CD14-positive monocyte (primary cell): ENCODE results near the gene LRRC3. TPM values are rescaled to one million over a fixed set of nuclear protein-coding genes. Genes with fewer than 3 reads are reported as not detected.

Experiments
- DNase-seq, 3 donors: peaks; one replicate each; pipeline ENCODE4 v3.0.0-alpha.2; 2011 to 2022
- H2AFZ ChIP-seq: 2 replicates; pipeline ENCODE4 v1.6.0; 2012; ENCODE audit warnings: mild to moderate bottlenecking, low read depth, low read length, inconsistent platforms; ENCODE audit not compliant: insufficient read depth, poor library complexity, severe bottlenecking
- H3K27ac ChIP-seq, 2 donors: 1 replicate in 1 of 2; 2 replicates in 1 of 2; pipeline ENCODE4 v1.5.1; 2012 to 2013; ENCODE audit warnings: low read length in 2 of 2, control low read depth in 1 of 2, inconsistent platforms in 1 of 2, low read depth in 1 of 2, mild to moderate bottlenecking in 1 of 2
- H3K27me3 ChIP-seq, 2 donors: one replicate each; pipeline versions ENCODE4 v1.6.0 to v1.6.1; 2011 to 2013; ENCODE audit warnings: low read length in 2 of 2; ENCODE audit not compliant: control insufficient read depth in 2 of 2, insufficient read depth in 2 of 2
- H3K36me3 ChIP-seq, 2 donors: replicated peaks in 1 of 2; 1 replicate in 1 of 2; 2 replicates in 1 of 2; pipeline versions ENCODE4 v1.5.1 to v1.6.1; 2012 to 2013; ENCODE audit warnings: low read length in 2 of 2, control low read depth in 1 of 2, inconsistent platforms in 1 of 2, mild to moderate bottlenecking in 1 of 2; ENCODE audit not compliant: insufficient read depth in 2 of 2, control insufficient read depth in 1 of 2
- H3K4me1 ChIP-seq, 2 donors: 1 replicate in 1 of 2; 2 replicates in 1 of 2; pipeline versions ENCODE4 v1.5.1 to v1.6.1; 2012 to 2013; ENCODE audit warnings: low read length in 2 of 2, control low read depth in 1 of 2, inconsistent platforms in 1 of 2, mild to moderate bottlenecking in 1 of 2, moderate library complexity in 1 of 2; ENCODE audit not compliant: insufficient read depth in 2 of 2, control insufficient read depth in 1 of 2
- H3K4me2 ChIP-seq: replicated peaks from 2 replicates; pipeline ENCODE3; 2012; ENCODE audit warnings: low read length, moderate library complexity, mild to moderate bottlenecking; ENCODE audit not compliant: poor library complexity, severe bottlenecking; ENCODE audit errors: extremely low read depth
- H3K4me3 ChIP-seq, 3 experiments: fragments of 200-600 bp in 1 of 3; sonication (generic) in 1 of 3; replicated peaks in 1 of 3; 1 replicate in 2 of 3; 2 replicates in 1 of 3; pipeline ENCODE4 v1.5.1; 2011 to 2013; ENCODE audit warnings: low read length in 3 of 3, mild to moderate bottlenecking in 3 of 3, control low read depth in 2 of 3, low read depth in 2 of 3, inconsistent platforms in 1 of 3, moderate library complexity in 1 of 3
- H3K79me2 ChIP-seq: 2 replicates; pipeline ENCODE4 v1.6.0; 2012; ENCODE audit warnings: mild to moderate bottlenecking, control low read depth, inconsistent platforms, low read length, moderate library complexity; ENCODE audit not compliant: insufficient read depth
- H3K9ac ChIP-seq: 2 replicates; pipeline ENCODE4 v1.6.0; 2017; ENCODE audit warnings: low read length, mild to moderate bottlenecking; ENCODE audit not compliant: insufficient read depth, poor library complexity, severe bottlenecking
- H3K9me3 ChIP-seq, 2 donors: replicated peaks in 1 of 2; 1 replicate in 1 of 2; 2 replicates in 1 of 2; pipeline versions ENCODE4 v1.5.1 to v1.6.1; 2012 to 2013; ENCODE audit warnings: low read length in 2 of 2, control low read depth in 1 of 2; ENCODE audit not compliant: control insufficient read depth in 1 of 2, insufficient read depth in 1 of 2
- H4K20me1 ChIP-seq: 2 replicates; pipeline ENCODE4 v1.6.0; 2012; ENCODE audit warnings: mild to moderate bottlenecking, low read length, control low read depth, moderate library complexity; ENCODE audit not compliant: insufficient read depth
- H3K27ac Mint-ChIP-seq, 7 donors: one replicate each; pipeline ENCODE4 v1.8.0; 2020; ENCODE audit warnings: mild to moderate bottlenecking in 7 of 7, mixed read lengths in 7 of 7, moderate library complexity in 6 of 7, inconsistent platforms in 2 of 7
- H3K27me3 Mint-ChIP-seq, 3 donors: one replicate each; pipeline ENCODE4 v1.8.0; 2021 to 2022; ENCODE audit warnings: low read depth in 3 of 3, mild to moderate bottlenecking in 3 of 3, mixed read lengths in 3 of 3, moderate library complexity in 3 of 3, inconsistent platforms in 1 of 3
- H3K36me3 Mint-ChIP-seq, 2 donors: one replicate each; pipeline ENCODE4 v1.8.0; 2020; ENCODE audit warnings: mixed read lengths in 2 of 2, inconsistent platforms in 1 of 2, mild to moderate bottlenecking in 1 of 2
- H3K4me1 Mint-ChIP-seq: one replicate; pipeline ENCODE4 v1.8.0; 2020; ENCODE audit warnings: mild to moderate bottlenecking, mixed read lengths
- H3K4me3 Mint-ChIP-seq, 2 donors: one replicate each; pipeline ENCODE4 v1.8.0; 2020; ENCODE audit warnings: mild to moderate bottlenecking in 2 of 2, mixed read lengths in 2 of 2, moderate library complexity in 1 of 2
- H3K9me3 Mint-ChIP-seq, 7 donors: one replicate each; pipeline ENCODE4 v1.8.0; 2020 to 2022; ENCODE audit warnings: mixed read lengths in 7 of 7, mild to moderate bottlenecking in 6 of 7, moderate library complexity in 6 of 7, inconsistent platforms in 2 of 7
- CTCF ChIP-seq: fragments of 200-600 bp; IDR thresholded peaks from one replicate; pipeline ENCODE4 v1.8.0; 2022; ENCODE audit warnings: antibody characterized with exemption, mild to moderate bottlenecking
- WGBS: methylation state at CpG from one replicate; pipeline ENCODE4 v1.1.5; 2013; ENCODE audit warnings: missing lambda C conversion rate; ENCODE audit not compliant: insufficient coverage; 5-methylcytosine and 5-hydroxymethylcytosine counted together
- intact Hi-C, 2 donors: fragments of 100-400 bp; cut with micrococcal nuclease; formaldehyde crosslinking; loops; one replicate each; pipeline versions ENCODE4 v1.15.0 to v1.15.1; 2023
- polyA plus RNA-seq, 3 donors: library from polyadenylated mRNA; depleted of rRNA in 1 of 3; unstranded in 2 of 3; stranded (reverse) in 1 of 3; fragments of 300-500 nt in 2 of 3; fragments of >200 nt in 1 of 3; fragmentation: Illumina TruSeq in 2 of 3; gene quantifications; 1 replicate in 2 of 3; 2 replicates in 1 of 3; pipeline ENCODE4 v1.2.3, GENCODE V29; 2012 to 2021

LRRC3 gene
- polyA plus RNA-seq, 3 donors, result 0.30 to 0.59 (median 0.41) TPM

GRCh38 chr21:44453120-44453519 is 2.2 kb upstream of the LRRC3 start:
- Histone ChIP-seq H3K4me1 (peaks cover 6 to 13% of the 10 kb centered on the region in 2 donors), H2AFZ (no peak overlapping the region), H3K27me3 (peaks cover 0 to 9% of the 10 kb centered on the region in 2 donors), H3K9ac (no peak overlapping the region), H4K20me1 (no peaks in the 10 kb centered on the region), H3K27ac (no peak overlapping the region), H3K9me3 (peaks cover 0 to 9% of the 10 kb centered on the region in 2 donors), H3K79me2 (no peaks in the 10 kb centered on the region), H3K4me3 (no peak overlapping the region), H3K36me3 (no peaks in the 10 kb centered on the region), H3K4me2 (no peak overlapping the region)
- peaks cover 14 to 54% (median 27%) of the 10 kb centered on the region in 3 donors for H3K27me3 Mint-ChIP-seq
- no peak overlapping the region for H3K27ac Mint-ChIP-seq
- intact Hi-C loops, result loop anchor here in 1 of 2 donors (5.0 to 10.0 kb wide), 2 partner anchors 116 to 362 kb away; partner anchors contain the start of genes CFAP410 and SUMO3
- peaks cover 4% of the 10 kb centered on the region for H3K4me1 Mint-ChIP-seq
- no peak overlapping the region for H3K4me3 Mint-ChIP-seq
- H3K36me3 Mint-ChIP-seq, result no peaks in the 10 kb centered on the region
- TF ChIP-seq CTCF, result no peak
- peaks cover 8 to 24% (median 15%) of the 10 kb centered on the region in 7 donors for H3K9me3 Mint-ChIP-seq
- no peak for DNase-seq
- WGBS, result no CpG with 5 or more reads among the region's 3 CpGs

DNA sequence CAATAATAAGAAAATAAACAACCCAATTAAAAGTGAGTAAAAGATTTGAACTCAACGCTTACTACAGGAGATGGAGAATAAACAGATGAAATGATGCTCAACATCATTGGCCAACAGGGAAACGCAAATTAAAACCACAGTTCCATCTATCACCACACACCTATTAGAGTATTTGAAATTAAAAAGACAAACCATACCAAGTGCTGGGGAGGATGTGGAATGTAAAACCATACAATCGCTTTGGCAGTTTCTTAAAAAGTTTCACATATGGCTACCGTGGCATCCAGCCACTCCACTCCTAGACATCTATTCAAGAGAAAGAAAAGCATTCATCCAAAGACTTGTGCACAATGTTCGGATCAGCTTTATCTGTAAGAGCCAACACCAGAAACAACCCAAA is 1.3 kb upstream of the LRRC3 start:
- no peak overlapping the region for H3K27ac ChIP-seq
- no peaks in the 10 kb centered on the region for H4K20me1 ChIP-seq
- intact Hi-C loops, result loop anchor here (2.0 to 10.0 kb wide), 3 partner anchors 115 to 361 kb away; partner anchors contain the start of genes CFAP410 (in 2 of the 2) and SUMO3 (in 1 of the 2)
- H3K4me3 Mint-ChIP-seq, result peak overlapping the region in 1 of 2 donors; percentile 14
- H3K4me1 ChIP-seq, result peaks cover 6 to 13% of the 10 kb centered on the region in 2 donors
- peaks cover 0 to 9% of the 10 kb centered on the region in 2 donors for H3K9me3 ChIP-seq
- no peaks in the 10 kb centered on the region for H3K36me3 Mint-ChIP-seq
- no peak overlapping the region for H3K4me3 ChIP-seq
- peaks cover 14 to 52% (median 24%) of the 10 kb centered on the region in 3 donors for H3K27me3 Mint-ChIP-seq
- no peak overlapping the region for H3K27ac Mint-ChIP-seq
- TF ChIP-seq CTCF, result no peak
- no peak overlapping the region for H3K9ac ChIP-seq
- H3K79me2 ChIP-seq, result no peaks in the 10 kb centered on the region
- H3K4me1 Mint-ChIP-seq, result peaks cover 5% of the 10 kb centered on the region
- H3K4me2 ChIP-seq, result no peak overlapping the region
- no peak overlapping the region for H2AFZ ChIP-seq
- no peak for DNase-seq
- WGBS, result 100% methylated on average over 1 of the region's 5 CpGs
- H3K9me3 Mint-ChIP-seq, result peaks cover 8 to 25% (median 15%) of the 10 kb centered on the region in 7 donors
- H3K36me3 ChIP-seq, result no peaks in the 10 kb centered on the region
- peaks cover 0 to 9% of the 10 kb centered on the region in 2 donors for H3K27me3 ChIP-seq
